Measurements from ENCODE around the gene NFATC1. TPM values are rescaled to one million over a fixed set of nuclear protein-coding genes. Genes with fewer than 3 reads are reported as not detected.

NFATC1 gene
- total RNA-seq, 3 donors from 2014 or later: 10.9 to 18.0 (median 12.9) TPM

DNA sequence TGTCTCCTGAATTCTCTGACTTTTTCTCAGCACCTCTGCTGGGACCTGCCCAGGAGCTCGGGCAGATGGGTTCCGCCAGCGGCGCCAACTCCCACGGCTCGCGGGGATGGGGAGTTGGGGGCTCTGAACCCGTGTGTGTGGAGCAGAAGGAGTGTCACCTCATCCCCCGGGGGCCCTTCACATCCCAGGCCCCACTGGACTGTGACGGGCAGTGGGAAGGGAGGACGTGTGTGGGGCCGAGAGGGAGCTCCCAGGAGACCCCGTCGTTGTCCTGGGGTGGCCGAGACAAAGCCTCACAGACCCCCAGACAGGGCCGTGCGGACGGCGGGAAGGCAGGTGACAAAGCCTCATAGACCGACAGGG lies 153.9 kb downstream of the NFATC1 start:
- no peak for DNase-seq (ENCODE audit: low spot score in 2 of 2)
- H3K27me3 ChIP-seq: peaks cover 0 to 31% of the 10 kb centered on the region in 2 donors
- H3K4me3 ChIP-seq: no peak overlapping the region
- intact Hi-C loops (cut with DNase I; ENCODE audit: low total_unique reads): no loop called here
- H3K4me1 ChIP-seq: no peaks in the 10 kb centered on the region
- no peaks in the 10 kb centered on the region for H3K9me3 ChIP-seq
- TF ChIP-seq, protein P1, sequence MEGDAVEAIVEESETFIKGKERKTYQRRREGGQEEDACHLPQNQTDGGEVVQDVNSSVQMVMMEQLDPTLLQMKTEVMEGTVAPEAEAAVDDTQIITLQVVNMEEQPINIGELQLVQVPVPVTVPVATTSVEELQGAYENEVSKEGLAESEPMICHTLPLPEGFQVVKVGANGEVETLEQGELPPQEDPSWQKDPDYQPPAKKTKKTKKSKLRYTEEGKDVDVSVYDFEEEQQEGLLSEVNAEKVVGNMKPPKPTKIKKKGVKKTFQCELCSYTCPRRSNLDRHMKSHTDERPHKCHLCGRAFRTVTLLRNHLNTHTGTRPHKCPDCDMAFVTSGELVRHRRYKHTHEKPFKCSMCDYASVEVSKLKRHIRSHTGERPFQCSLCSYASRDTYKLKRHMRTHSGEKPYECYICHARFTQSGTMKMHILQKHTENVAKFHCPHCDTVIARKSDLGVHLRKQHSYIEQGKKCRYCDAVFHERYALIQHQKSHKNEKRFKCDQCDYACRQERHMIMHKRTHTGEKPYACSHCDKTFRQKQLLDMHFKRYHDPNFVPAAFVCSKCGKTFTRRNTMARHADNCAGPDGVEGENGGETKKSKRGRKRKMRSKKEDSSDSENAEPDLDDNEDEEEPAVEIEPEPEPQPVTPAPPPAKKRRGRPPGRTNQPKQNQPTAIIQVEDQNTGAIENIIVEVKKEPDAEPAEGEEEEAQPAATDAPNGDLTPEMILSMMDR (IDR thresholded peaks at IDR 0.05): no peak
- TF ChIP-seq POLR2AphosphoS5 (IDR thresholded peaks at IDR 0.05) (no peak), POLR2A (IDR thresholded peaks at IDR 0.05) (no peak)
- H3K36me3 ChIP-seq: no peaks in the 10 kb centered on the region
- no peak overlapping the region for H3K27ac ChIP-seq

DNA sequence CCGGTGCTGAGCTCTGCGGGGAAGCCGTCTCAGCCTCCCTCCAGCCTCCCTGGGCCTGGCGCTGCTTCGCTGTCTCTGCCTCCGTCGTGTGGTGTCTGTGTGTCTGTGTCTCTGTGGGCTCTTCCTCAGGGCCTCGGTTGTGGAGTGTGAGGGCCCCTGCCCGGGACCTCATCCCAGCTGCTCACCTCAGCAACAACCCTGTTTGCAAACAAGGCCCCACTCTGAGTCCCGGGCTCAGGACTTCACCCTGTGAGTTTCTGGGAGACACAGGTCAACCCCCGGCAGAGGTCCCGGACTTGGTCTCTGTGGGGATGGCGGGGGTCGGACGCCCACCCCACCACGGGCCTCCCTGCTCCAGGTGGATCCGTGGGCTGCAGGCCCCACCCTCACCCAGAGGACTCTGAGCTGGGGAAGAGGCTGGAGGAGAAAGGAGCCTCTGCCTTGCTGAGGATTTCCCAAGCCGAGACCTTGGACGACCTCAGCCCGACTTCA lies 156.5 kb downstream of the NFATC1 start:
- Histone ChIP-seq H3K36me3 (no peaks in the 10 kb centered on the region), H3K27ac (no peak overlapping the region), H3K4me1 (no peaks in the 10 kb centered on the region), H3K4me3 (no peak overlapping the region), H3K27me3 (peaks cover 0 to 31% of the 10 kb centered on the region in 2 donors), H3K9me3 (no peaks in the 10 kb centered on the region)
- no peak for TF ChIP-seq POLR2A (IDR thresholded peaks at IDR 0.05)
- TF ChIP-seq POLR2AphosphoS5 (IDR thresholded peaks at IDR 0.05): no peak
- TF ChIP-seq, protein P1 (IDR thresholded peaks at IDR 0.05): no peak
- intact Hi-C loops (cut with DNase I; ENCODE audit: low total_unique reads): no loop called here
- DNase-seq (ENCODE audit: low spot score in 2 of 2): no peak

DNA sequence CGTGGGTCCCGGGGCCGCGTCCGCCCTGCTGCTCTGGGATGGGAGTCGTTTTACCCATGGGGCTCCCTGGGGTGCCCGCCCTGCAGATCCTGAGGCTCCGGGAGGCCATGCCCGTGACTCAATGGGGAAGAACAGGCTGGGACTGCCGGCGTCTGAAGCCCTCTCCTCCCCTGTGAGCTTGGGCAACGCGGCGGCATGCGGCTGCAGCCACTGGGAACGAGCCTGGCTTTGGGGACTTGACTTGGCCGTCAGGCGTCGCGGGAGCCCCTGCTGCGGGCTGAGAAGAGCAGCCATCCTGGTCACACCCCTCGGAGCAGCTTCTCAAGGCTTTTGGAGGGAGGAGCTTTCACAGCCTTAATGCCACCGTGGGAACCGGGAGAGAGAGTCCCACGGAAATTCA lies 157.0 kb downstream of the NFATC1 start:
- Histone ChIP-seq H3K27me3 (peaks cover 0 to 26% of the 10 kb centered on the region in 2 donors), H3K4me1 (no peaks in the 10 kb centered on the region), H3K9me3 (no peaks in the 10 kb centered on the region), H3K36me3 (no peaks in the 10 kb centered on the region), H3K27ac (no peak overlapping the region), H3K4me3 (no peak overlapping the region)
- TF ChIP-seq POLR2A (IDR thresholded peaks at IDR 0.05): no peak
- no peak for TF ChIP-seq POLR2AphosphoS5 (IDR thresholded peaks at IDR 0.05)
- TF ChIP-seq, protein P1 (IDR thresholded peaks at IDR 0.05): no peak
- intact Hi-C loops (cut with DNase I; ENCODE audit: low total_unique reads): no loop called here
- DNase-seq (ENCODE audit: low spot score in 2 of 2): no peak

DNA sequence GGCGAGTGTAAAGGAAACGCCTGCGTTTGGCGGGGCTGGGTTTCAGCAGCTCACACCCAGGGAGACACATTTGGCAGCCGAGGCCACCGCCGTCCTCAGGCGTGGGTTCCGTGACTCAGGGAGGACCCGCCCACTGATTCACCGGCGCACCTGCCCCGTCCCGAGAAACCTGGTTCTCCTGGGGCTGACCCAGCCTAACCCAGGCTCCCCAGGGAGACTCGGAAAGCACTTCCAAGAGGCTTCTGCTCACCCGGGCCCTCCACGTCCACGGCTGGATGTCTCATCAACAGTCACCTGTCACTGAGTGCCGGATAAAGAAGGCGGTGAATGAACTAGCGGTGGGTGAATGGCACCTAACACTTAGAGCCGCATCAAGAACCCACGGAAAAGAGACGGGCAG lies 157.4 kb downstream of the NFATC1 start:
- Histone ChIP-seq H3K27ac (no peak overlapping the region), H3K4me1 (no peaks in the 10 kb centered on the region), H3K9me3 (no peaks in the 10 kb centered on the region), H3K4me3 (no peak overlapping the region), H3K36me3 (no peaks in the 10 kb centered on the region), H3K27me3 (peaks cover 0 to 22% of the 10 kb centered on the region in 2 donors)
- no peak for DNase-seq (ENCODE audit: low spot score in 2 of 2)
- TF ChIP-seq POLR2AphosphoS5 (IDR thresholded peaks at IDR 0.05): no peak
- TF ChIP-seq, protein P1 (IDR thresholded peaks at IDR 0.05): no peak
- TF ChIP-seq POLR2A (IDR thresholded peaks at IDR 0.05): no peak
- intact Hi-C loops (cut with DNase I; ENCODE audit: low total_unique reads): no loop called here

DNA sequence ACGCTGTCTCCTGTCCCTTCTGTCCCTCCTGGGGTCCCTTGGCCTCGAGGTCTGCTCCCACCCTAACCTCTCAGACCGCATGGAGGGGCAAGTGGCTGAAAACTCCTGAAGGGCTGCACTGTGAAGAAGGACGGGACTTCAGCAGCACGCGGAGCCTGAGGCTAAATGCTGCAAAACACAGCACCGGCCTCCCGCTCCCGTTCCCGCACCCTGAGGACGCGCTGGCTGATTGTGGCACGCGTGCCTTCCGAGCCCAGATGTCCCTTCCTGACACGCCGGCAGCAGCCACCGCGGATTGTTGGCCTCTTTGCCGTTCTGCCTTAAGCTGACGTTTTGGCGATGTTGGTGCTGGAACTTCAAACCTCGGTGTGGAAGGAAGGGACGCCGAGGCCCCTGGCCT lies 158.0 kb downstream of the NFATC1 start:
- Histone ChIP-seq H3K36me3 (no peaks in the 10 kb centered on the region), H3K27ac (no peak overlapping the region), H3K27me3 (peaks cover 0 to 17% of the 10 kb centered on the region in 2 donors), H3K4me1 (no peaks in the 10 kb centered on the region), H3K4me3 (no peak overlapping the region), H3K9me3 (no peaks in the 10 kb centered on the region)
- no peak for DNase-seq (ENCODE audit: low spot score in 2 of 2)
- intact Hi-C loops (cut with DNase I; ENCODE audit: low total_unique reads): no loop called here
- TF ChIP-seq POLR2A (IDR thresholded peaks at IDR 0.05): no peak
- no peak for TF ChIP-seq POLR2AphosphoS5 (IDR thresholded peaks at IDR 0.05)
- TF ChIP-seq, protein P1 (IDR thresholded peaks at IDR 0.05): no peak
